Measurements from ENCODE around the gene PACS1. TPM values are rescaled to one million over a fixed set of nuclear protein-coding genes. Genes with fewer than 3 reads are reported as not detected.
"Not testable (repeated sequence)": the region's sequence is repeated elsewhere in the genome, so short reads cannot be mapped to it uniquely, and the experiment has no call there.

Gene PACS1
- 10 to 100 TPM; 64.3 to 73.3 TPM for total RNA-seq

DNA sequence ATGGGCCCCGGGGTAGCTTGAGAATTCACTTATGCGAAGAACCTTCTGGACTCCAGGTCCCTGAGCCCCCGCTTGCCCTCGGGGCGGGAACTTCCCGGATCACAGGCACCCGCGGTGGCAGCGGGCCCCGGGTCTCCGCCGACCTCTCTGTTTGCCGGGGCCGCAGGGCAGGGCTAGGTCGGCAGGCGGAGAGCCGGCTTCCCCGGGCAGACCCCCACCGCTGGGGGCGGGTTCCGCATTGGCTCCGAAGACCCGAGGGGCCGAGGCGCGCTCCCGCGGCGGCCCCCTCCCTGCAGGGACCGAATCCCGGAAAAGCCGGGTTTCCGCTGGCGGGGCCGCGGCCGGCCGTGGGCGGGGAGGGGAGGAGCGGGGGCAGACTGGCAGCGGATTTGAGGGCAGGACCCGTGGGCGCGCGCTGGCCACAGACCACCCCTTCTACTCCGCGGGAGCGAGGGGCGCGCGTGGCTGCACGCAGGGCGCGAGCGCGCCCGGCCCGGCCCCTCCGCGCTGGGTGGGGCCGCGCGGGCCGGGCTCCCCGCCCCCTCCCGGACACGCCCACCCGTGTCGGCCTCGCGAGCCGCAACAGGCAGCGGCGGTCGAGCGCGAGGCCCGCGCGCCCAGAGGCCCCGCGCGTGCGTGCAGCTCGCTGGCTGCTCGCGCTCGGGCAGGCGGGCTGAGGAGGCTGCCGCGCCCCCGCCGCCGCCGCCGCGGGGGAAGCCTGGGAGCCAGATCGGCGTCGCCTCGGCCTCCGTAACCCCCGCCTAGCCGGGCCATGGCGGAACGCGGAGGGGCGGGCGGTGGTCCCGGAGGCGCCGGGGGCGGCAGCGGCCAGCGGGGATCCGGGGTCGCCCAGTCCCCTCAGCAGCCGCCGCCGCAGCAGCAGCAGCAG is at the start of gene PACS1:
Gene PACS1 (plus strand): TSS at position 558 of the 889 bp plus-strand sequence. CDS start 215 bp downstream, at position 773.
- Mint-ChIP-seq H3K36me3 (peaks cover 20% of the 10 kb centered on the region), H3K27me3 (no peaks in the 10 kb centered on the region)

GRCh38 chr11:66020618-66021357 is 49.3 kb upstream of the PACS1 start:
- Mint-ChIP-seq H3K4me3 (peak overlapping the region; percentile 78), H3K27me3 (peaks cover 0 to 3% of the 10 kb centered on the region in 2 donors), H3K4me1 (ENCODE audit: low read depth in 2 of 2) (peaks cover 26 to 31% of the 10 kb centered on the region in 2 donors), H3K36me3 (no peaks in the 10 kb centered on the region), H3K27ac (peak overlapping the region; percentile 73 to 88), H3K9me3 (no peaks in the 10 kb centered on the region)
- ATAC-seq: peak; percentile 95 to 97
- peak; percentile 92 for DNase-seq (ENCODE audit: low spot score)

More for the DNA sequence above, at the start of gene PACS1:
- peak within 1 kb of the TSS; percentile 91 for H3K4me3 Mint-ChIP-seq
- ATAC-seq: peak; percentile 88 to 93
- H3K4me1 Mint-ChIP-seq (ENCODE audit: low read depth in 2 of 2): peaks cover 57 to 58% of the 10 kb centered on the region in 2 donors
- peak; percentile 94 for DNase-seq (ENCODE audit: low spot score)
- no peaks in the 10 kb centered on the region for H3K9me3 Mint-ChIP-seq
- peak within 1 kb of the TSS; percentile 92 to 95 for H3K27ac Mint-ChIP-seq

DNA sequence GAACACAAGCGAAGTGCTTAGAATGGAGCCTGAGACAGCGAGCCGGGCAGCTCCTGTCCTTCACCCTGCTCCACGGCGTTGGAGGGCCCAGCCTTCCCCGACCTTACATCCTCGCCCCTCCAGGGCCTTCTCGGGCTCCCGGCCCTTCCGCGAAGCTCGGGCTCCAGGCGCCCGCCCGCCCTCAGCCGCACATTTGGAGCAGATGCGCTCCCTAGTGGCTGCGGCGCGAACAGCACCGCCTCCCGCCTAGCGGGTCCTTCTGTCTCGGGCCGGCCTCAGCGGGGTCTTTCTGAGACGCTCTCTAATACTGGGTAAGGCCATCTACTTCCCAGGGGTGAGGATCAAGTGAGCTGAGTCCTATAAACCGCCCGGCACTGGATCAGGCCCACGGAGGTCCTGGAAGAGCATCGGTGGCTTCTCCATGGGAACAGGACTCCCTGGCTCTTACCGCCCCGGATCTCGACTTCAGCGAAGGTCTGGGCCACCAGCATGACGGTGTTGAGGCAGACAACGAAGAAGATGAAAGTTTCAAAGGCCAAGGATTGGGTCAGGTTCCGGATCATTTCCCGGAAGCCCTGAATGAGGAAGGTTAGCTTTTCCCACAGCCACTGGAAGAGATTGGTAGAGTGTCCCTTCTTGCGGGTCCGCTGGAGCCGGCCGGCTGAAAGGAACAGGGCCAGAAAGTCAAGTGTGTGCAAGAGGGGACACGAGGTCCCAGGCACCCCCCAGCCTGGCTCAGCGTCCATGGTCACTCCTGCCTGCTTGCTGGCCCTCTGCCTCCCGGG is 47.5 kb upstream of the PACS1 start:
- no peaks in the 10 kb centered on the region for H3K36me3 Mint-ChIP-seq
- no peaks in the 10 kb centered on the region for H3K9me3 Mint-ChIP-seq
- H3K4me3 Mint-ChIP-seq: peak overlapping the region; percentile 67
- peaks cover 0 to 3% of the 10 kb centered on the region in 2 donors for H3K27me3 Mint-ChIP-seq
- peak overlapping the region; percentile 73 to 88 for H3K27ac Mint-ChIP-seq
- ATAC-seq (peak; percentile 79), DNase-seq (ENCODE audit: low spot score) (peak; percentile 81)
- H3K4me1 Mint-ChIP-seq (ENCODE audit: low read depth in 2 of 2): peaks cover 26 to 27% of the 10 kb centered on the region in 2 donors

DNA sequence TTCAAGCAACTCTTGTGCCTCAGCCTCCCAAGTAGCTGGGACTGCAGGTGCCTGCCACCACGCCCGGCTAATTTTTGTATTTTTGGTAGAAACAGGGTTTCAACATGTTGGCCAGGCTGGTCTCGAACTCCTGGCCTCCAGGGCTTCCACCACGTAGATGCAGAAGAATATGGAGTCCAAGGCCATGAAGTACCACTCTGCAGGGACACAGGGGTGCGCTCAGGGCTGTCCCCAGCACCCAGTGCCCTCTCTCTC is 47.0 kb upstream of the PACS1 start:
- not testable (repeated sequence) for ATAC-seq; H3K27me3 Mint-ChIP-seq; H3K4me3 Mint-ChIP-seq; H3K9me3 Mint-ChIP-seq; H3K27ac Mint-ChIP-seq; H3K36me3 Mint-ChIP-seq; DNase-seq (ENCODE audit: low spot score)
- H3K4me1 Mint-ChIP-seq (ENCODE audit: low read depth in 2 of 2): peaks cover 26% of the 10 kb centered on the region in 2 donors

GRCh38 chr11:66026017-66026529 is 44.0 kb upstream of the PACS1 start, which contains the start of gene CATSPER1:
TSS of gene CATSPER1 (minus strand) at chr11:66026479. CDS start at chr11:66026379, 100 bp downstream.
- H3K9me3 Mint-ChIP-seq: no peaks in the 10 kb centered on the region
- no peak for DNase-seq (ENCODE audit: low spot score)
- peaks cover 15 to 16% of the 10 kb centered on the region in 2 donors for H3K4me1 Mint-ChIP-seq (ENCODE audit: low read depth in 2 of 2)
- H3K27ac Mint-ChIP-seq: no peak within 1 kb of the TSS
- peaks cover 0 to 3% of the 10 kb centered on the region in 2 donors for H3K27me3 Mint-ChIP-seq
- no peak within 1 kb of the TSS for H3K4me3 Mint-ChIP-seq
- no peaks in the 10 kb centered on the region for H3K36me3 Mint-ChIP-seq
- no peak for ATAC-seq

DNA sequence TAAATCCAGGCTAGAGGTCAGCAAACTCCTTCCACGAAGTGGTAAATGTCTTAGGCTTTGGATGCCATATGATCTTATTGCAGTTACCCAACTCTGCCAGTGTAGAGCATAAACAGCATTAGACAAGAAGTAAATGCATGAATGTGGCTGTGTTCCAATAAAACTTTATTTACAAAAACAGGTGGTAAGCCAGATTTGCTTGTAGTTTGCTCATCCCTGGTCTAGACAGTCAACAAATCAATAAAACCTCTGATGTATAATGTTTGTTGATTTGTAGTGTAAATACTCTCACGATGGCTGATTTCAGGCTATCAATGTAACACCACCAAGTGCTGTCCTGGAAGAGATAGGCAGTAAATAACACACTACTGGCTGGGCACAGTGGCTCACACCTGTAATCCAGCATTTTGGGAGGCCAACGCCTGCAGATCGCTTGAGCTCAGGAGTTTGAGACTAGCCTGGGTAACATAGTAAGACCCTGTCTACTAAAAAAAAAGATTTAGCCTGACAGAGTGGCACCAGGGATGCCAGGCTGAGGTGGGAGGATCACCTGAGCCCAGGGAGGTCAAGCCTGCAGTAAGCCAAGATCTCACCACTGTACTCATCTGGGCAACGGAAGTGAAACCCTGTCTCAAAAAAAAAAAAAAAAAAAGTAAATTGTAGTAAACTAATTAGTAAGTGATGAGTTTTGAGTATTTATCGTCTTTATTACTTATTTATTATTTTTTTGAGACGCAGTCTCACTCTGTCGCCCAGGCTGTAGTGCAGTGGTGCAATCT is 36.9 kb upstream of the PACS1 start:
- Mint-ChIP-seq H3K4me1 (ENCODE audit: low read depth in 2 of 2) (no peaks in the 10 kb centered on the region), H3K36me3 (no peaks in the 10 kb centered on the region), H3K9me3 (no peaks in the 10 kb centered on the region), H3K27ac (no peak overlapping the region), H3K27me3 (peaks cover 5 to 6% of the 10 kb centered on the region in 2 donors), H3K4me3 (no peak overlapping the region)
- ATAC-seq: no peak
- DNase-seq (ENCODE audit: low spot score): no peak

- Mint-ChIP-seq H3K27ac (no peak overlapping the region), H3K4me3 (no peak overlapping the region), H3K9me3 (no peaks in the 10 kb centered on the region), H3K4me1 (ENCODE audit: low read depth in 2 of 2) (no peaks in the 10 kb centered on the region), H3K27me3 (peaks cover 5 to 6% of the 10 kb centered on the region in 2 donors), H3K36me3 (no peaks in the 10 kb centered on the region)
- DNase-seq (ENCODE audit: low spot score): no peak
- ATAC-seq: no peak
Measured at GRCh38 chr11:66035653-66036333, 34.3 kb upstream of the PACS1 start.

DNA sequence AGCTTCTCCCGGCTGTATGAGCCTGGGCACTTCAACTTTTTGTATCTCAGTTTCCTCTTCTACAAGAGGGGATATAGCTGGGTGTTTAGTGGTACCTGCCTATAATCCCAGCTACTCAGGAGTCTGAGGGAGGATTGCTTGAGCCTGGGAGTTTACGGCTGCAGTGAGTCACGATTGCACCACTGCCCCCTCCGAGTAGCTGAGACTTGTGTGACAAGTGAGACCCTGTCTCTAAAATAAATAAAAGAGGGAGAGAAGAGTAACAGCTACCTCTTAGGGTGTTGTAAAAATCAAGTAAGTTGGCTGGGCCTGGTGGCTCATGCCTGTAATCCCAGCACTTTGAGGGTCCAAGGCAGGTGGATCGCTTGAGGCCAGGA is 33.8 kb upstream of the PACS1 start:
- H3K9me3 Mint-ChIP-seq: no peaks in the 10 kb centered on the region
- peaks cover 5 to 6% of the 10 kb centered on the region in 2 donors for H3K27me3 Mint-ChIP-seq
- no peaks in the 10 kb centered on the region for H3K36me3 Mint-ChIP-seq
- no peak overlapping the region for H3K4me3 Mint-ChIP-seq
- DNase-seq (ENCODE audit: low spot score): no peak
- H3K27ac Mint-ChIP-seq: no peak overlapping the region
- no peaks in the 10 kb centered on the region for H3K4me1 Mint-ChIP-seq (ENCODE audit: low read depth in 2 of 2)
- ATAC-seq: no peak

DNA sequence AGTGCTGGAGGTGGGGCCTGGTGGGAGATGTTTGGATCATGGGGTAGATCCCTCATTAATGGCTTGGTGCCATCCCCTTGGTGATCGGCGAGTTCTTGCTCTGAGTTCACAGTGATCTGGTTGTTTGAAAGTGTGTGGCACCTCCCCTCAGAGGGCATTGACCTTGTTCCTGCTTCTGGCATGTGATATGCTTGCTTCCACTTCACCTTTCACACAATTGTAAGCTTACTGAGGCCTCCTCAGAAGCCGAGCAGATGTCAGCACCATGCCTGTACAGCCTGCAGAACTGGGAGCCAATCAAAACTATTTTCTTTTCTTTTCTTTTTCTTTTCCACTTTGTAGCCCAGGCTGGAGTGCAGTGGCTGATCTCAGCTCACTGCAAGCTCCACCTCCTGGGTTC is 32.7 kb upstream of the PACS1 start:
- Mint-ChIP-seq H3K27ac (no peak overlapping the region), H3K4me1 (ENCODE audit: low read depth in 2 of 2) (no peaks in the 10 kb centered on the region), H3K27me3 (peaks cover 5 to 6% of the 10 kb centered on the region in 2 donors), H3K4me3 (no peak overlapping the region), H3K9me3 (no peaks in the 10 kb centered on the region), H3K36me3 (no peaks in the 10 kb centered on the region)
- ATAC-seq (no peak), DNase-seq (ENCODE audit: low spot score) (no peak)

DNA sequence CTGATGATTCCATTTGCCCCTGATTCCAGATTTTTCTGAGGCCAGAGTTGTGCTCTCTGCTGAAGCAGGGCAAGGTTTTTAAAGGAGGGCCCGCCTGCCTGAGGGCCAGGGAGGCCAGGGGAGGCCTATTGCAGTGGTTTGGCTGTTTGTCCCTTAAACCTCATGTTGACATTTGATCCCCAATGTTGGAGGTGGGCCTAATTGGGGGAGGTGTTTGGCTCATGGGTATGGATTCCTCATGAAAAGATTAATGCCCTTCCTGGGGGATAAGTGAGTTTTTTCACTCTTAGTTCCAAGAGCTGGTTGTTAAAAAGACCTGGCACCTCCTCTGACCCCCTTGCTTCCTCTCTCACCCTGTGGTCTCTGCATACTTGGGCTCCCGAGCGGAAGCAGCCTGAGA is 30.3 kb upstream of the PACS1 start:
- peaks cover 2 to 3% of the 10 kb centered on the region in 2 donors for H3K27me3 Mint-ChIP-seq
- H3K4me3 Mint-ChIP-seq: no peak overlapping the region
- DNase-seq (ENCODE audit: low spot score) (no peak), ATAC-seq (no peak)
- H3K27ac Mint-ChIP-seq: no peak overlapping the region
- no peaks in the 10 kb centered on the region for H3K9me3 Mint-ChIP-seq
- H3K36me3 Mint-ChIP-seq: no peaks in the 10 kb centered on the region
- H3K4me1 Mint-ChIP-seq (ENCODE audit: low read depth in 2 of 2): peaks cover 5% of the 10 kb centered on the region in 2 donors

GRCh38 chr11:66042227-66042995 is 27.7 kb upstream of the PACS1 start:
- ATAC-seq: no peak
- Mint-ChIP-seq H3K9me3 (no peaks in the 10 kb centered on the region), H3K4me3 (no peak overlapping the region), H3K27ac (no peak overlapping the region), H3K27me3 (no peaks in the 10 kb centered on the region), H3K4me1 (ENCODE audit: low read depth in 2 of 2) (peaks cover 10 to 16% of the 10 kb centered on the region in 2 donors), H3K36me3 (no peaks in the 10 kb centered on the region)
- no peak for DNase-seq (ENCODE audit: low spot score)

Data from natural killer cell treated with Interleukin-12 subunit alpha and Interleukin-12 subunit beta and Interleukin-15 and Interleukin-18, amount 100 ng/mL, for 72 hours (primary cell).